ENCODE results near the gene PCDHA11.

GRCh38 chr5:140857987-140858240 lies 10.8 kb upstream of the PCDHA11 start:
- TF ChIP-seq POLR2A (IDR thresholded peaks at IDR 0.05; ENCODE audit: low read depth, low read length) (no peak), POLR2AphosphoS5 (IDR thresholded peaks at IDR 0.05; ENCODE audit: low read depth, low read length) (no peak), TAF1 (IDR thresholded peaks at IDR 0.05; ENCODE audit: borderline replicate concordance, low read depth, low read length) (no peak)
